HCT116 (cell line): ENCODE data around the gene HARS1. TPM values are rescaled to one million over a fixed set of nuclear protein-coding genes. Genes with fewer than 3 reads are reported as not detected.
"Not testable (repeated sequence)": the region's sequence is repeated elsewhere in the genome, so short reads cannot be mapped to it uniquely, and the experiment has no call there.

Experiments used
- ATAC-seq: fragments of 200-7000 bp; cut with Tn5 transposase; 2 replicates; pipeline ENCODE4 v1.9.1; 2020; ENCODE audit warnings: mild to moderate bottlenecking, moderate library complexity
- BruUV-seq: library from RNA; stranded (reverse); fragments of 400-500 nt; replicated peaks from 2 replicates; lab custom pipeline; 2021; lab: Mats Ljungman, UMichigan
- CTCF ChIA-PET: fragments of 300-600 bp; sonication (Branson Sonifier 250); formaldehyde crosslinking; loops from one replicate; lab custom pipeline; 2021; ENCODE audit warnings: antibody characterized with exemption; lab: Charles Lee
- POLR2A ChIA-PET: fragments of 300-600, 350-600 bp; sonication (Branson Sonifier 250); formaldehyde crosslinking; loops from one replicate; lab custom pipeline; 2021; ENCODE audit warnings: antibody characterized with exemption; lab: Charles Lee
- RAD21 ChIA-PET, 2 experiments: fragments of 300-600 bp; sonication (Branson Sonifier 250); formaldehyde crosslinking; loops; one replicate each; lab custom pipeline; 2023; ENCODE audit warnings: low total read pairs in 2 of 2; ENCODE audit not compliant: uncharacterized antibody in 2 of 2, unreplicated experiment in 2 of 2, low non-redundant PET in 1 of 2; lab: Charles Lee
- DNase-seq: peaks from one replicate; pipeline ENCODE4 v3.0.0-alpha.2; 2010; ENCODE audit warnings: low read depth, low spot score
- H2AFZ ChIP-seq: fragments of 200-600 bp; shearing (Covaris generic), sonication (generic); 2 replicates; pipeline ENCODE4 v1.6.1; 2017; ENCODE audit warnings: low read depth, mixed run types, mixed read lengths, antibody characterized with exemption, low read length; ENCODE audit not compliant: poor library complexity, severe bottlenecking
- H3K27ac ChIP-seq: 2 replicates; pipeline ENCODE4 v1.5.1; 2012; ENCODE audit warnings: low read depth, low read length
- H3K27me3 ChIP-seq: fragments of 200-600 bp; sonication (generic); 2 replicates; pipeline ENCODE4 v1.6.1; 2016; ENCODE audit warnings: mixed run types, low read length, mixed read lengths; ENCODE audit not compliant: insufficient read depth
- H3K36me3 ChIP-seq, 2 experiments: fragments of 200-500 bp in 1 of 2; fragments of 200-600 bp in 1 of 2; sonication (Bioruptor generic) in 1 of 2; sonication (generic) in 1 of 2; 2 replicates each; pipeline versions ENCODE4 v1.5.1 to v1.6.1; 2014 to 2016; ENCODE audit warnings: low read length in 2 of 2, inconsistent platforms in 1 of 2, mixed read lengths in 1 of 2, mixed run types in 1 of 2; ENCODE audit not compliant: insufficient read depth in 2 of 2, control insufficient read depth in 1 of 2
- H3K4me1 ChIP-seq, 2 experiments: fragments of 200-600 bp in 1 of 2; sonication (generic) in 1 of 2; 2 replicates each; pipeline versions ENCODE4 v1.5.1 to v1.6.1; 2012 to 2017; ENCODE audit warnings: low read length in 2 of 2, inconsistent platforms in 1 of 2, mild to moderate bottlenecking in 1 of 2, mixed read lengths in 1 of 2, mixed run types in 1 of 2, moderate library complexity in 1 of 2; ENCODE audit not compliant: insufficient read depth in 2 of 2, control insufficient read depth in 1 of 2
- H3K4me2 ChIP-seq: fragments of 200-600 bp; sonication (generic); 2 replicates; pipeline ENCODE4 v1.6.1; 2017; ENCODE audit warnings: mixed run types, low read length, mixed read lengths
- H3K4me3 ChIP-seq, 2 experiments: fragments of 200-600 bp in 1 of 2; sonication (generic) in 1 of 2; replicated peaks in 1 of 2; 2 replicates each; pipeline ENCODE4 v1.5.1; 2011 to 2016; ENCODE audit warnings: low read length in 2 of 2, control low read depth in 1 of 2, low read depth in 1 of 2, mild to moderate bottlenecking in 1 of 2, mixed read lengths in 1 of 2, mixed run types in 1 of 2
- H3K79me2 ChIP-seq: fragments of 200-600 bp; sonication (generic); 2 replicates; pipeline ENCODE4 v1.6.1; 2017; ENCODE audit warnings: mild to moderate bottlenecking, mixed run types, low read length, moderate library complexity, mixed read lengths; ENCODE audit not compliant: insufficient read depth
- H3K9ac ChIP-seq: fragments of 200-600 bp; sonication (generic); 2 replicates; pipeline ENCODE4 v1.6.1; 2016; ENCODE audit warnings: low read length, mixed read lengths
- H3K9me2 ChIP-seq: fragments of 200-600 bp; sonication (generic), shearing (Covaris generic); 2 replicates; pipeline ENCODE4 v1.6.1; 2017; ENCODE audit warnings: mixed run types, mild to moderate bottlenecking, moderate library complexity; ENCODE audit not compliant: insufficient read depth
- H3K9me3 ChIP-seq, 2 experiments: fragments of 200-500 bp in 1 of 2; fragments of 200-600 bp in 1 of 2; sonication (Bioruptor generic) in 1 of 2; sonication (generic) in 1 of 2; 2 replicates each; pipeline ENCODE4 v1.6.1; 2014 to 2017; ENCODE audit warnings: low read length in 2 of 2, mixed read lengths in 2 of 2, inconsistent platforms in 1 of 2, low read depth in 1 of 2, mild to moderate bottlenecking in 1 of 2, mixed run types in 1 of 2, moderate library complexity in 1 of 2; ENCODE audit not compliant: control insufficient read depth in 1 of 2, insufficient read depth in 1 of 2
- H4K20me1 ChIP-seq: fragments of 200-600 bp; sonication (generic), shearing (Covaris generic); 2 replicates; pipeline ENCODE4 v1.6.1; 2017; ENCODE audit warnings: mixed run types, mild to moderate bottlenecking, moderate library complexity; ENCODE audit not compliant: insufficient read depth
- CTCF ChIP-seq, 3 experiments: fragments of 200-600 bp in 1 of 3; sonication (generic) in 1 of 3; IDR thresholded peaks in 2 of 3; conservative IDR thresholded peaks in 1 of 3; 2 replicates each; pipeline ENCODE4 v1.5.1; 2012 to 2017; ENCODE audit warnings: low read depth in 2 of 3, low read length in 2 of 3, antibody characterized with exemption in 1 of 3, borderline replicate concordance in 1 of 3, control low read depth in 1 of 3, mild to moderate bottlenecking in 1 of 3, mixed read lengths in 1 of 3, mixed run types in 1 of 3, moderate library complexity in 1 of 3; ENCODE audit not compliant: insufficient read depth in 1 of 3
- FOSL1 ChIP-seq: IDR thresholded peaks from 2 replicates; pipeline ENCODE4 v1.6.1; 2012; ENCODE audit warnings: low read depth
- POLR2A ChIP-seq: IDR thresholded peaks from 2 replicates; pipeline ENCODE4 v1.7.0; 2011; ENCODE audit warnings: borderline replicate concordance; ENCODE audit not compliant: insufficient read depth, insufficient read length; ENCODE audit errors: extremely low read depth
- POLR2AphosphoS5 ChIP-seq: IDR thresholded peaks from 2 replicates; pipeline ENCODE4 v1.6.1; 2011; ENCODE audit warnings: mild to moderate bottlenecking, low read depth, low read length, moderate library complexity
- YY1 ChIP-seq: IDR thresholded peaks from 2 replicates; pipeline ENCODE4 v1.6.1; 2011; ENCODE audit warnings: low read length, low read depth, moderate library complexity, mild to moderate bottlenecking; ENCODE audit not compliant: insufficient replicate concordance; ENCODE audit errors: extremely low read depth
- intact Hi-C: fragments of 100-400 bp; cut with micrococcal nuclease; formaldehyde crosslinking; loops from 2 replicates; pipeline ENCODE4 v1.10.0; 2022
- total RNA-seq: library from RNA; stranded (reverse); gene quantifications from one replicate; pipeline ENCODE4 v1.2.1, GENCODE V29; 2021; ENCODE audit not compliant: unreplicated experiment

Gene HARS1
- total RNA-seq, 1 experiment from 2014 or later, result 91.1 TPM

DNA sequence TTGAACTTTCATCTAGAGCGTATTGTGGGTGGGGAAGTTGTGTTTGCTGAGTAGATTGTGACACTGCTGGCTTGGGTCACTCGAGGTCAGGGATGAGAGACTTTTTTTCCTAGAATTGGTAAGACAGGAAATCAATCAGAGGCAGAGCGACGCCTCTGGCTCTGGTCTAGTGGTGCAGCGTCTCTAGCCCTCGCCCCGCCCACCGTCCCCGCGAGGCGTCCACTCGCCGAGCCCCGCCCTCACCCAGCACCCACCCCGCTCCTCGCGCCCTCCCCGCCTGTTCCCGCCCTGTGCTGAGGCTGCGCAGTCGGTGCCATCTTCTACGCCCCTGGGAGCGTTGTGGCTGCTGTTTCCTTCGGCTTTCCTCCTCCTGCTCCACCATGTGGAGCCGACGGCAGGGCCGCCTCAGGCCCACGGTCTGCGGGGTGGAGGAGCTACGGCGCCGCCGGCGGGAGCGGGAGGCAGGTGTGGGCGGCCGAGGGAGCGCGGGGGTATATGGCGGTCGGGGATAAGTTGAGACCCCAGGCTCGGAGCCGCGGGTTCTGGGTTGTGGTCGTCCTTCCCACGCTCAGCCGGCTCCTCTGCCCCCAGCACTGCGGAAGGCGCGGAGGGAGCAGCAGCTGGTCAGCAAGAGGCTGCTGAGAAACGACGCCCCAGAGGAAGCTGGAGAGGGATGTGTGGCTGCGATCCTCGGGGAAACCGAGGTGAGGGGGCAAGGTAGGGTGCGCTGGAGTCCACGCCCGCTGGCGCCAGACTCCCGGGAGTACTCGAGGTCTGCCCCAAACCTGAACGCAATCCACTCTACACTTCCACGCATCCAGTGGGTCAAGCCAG, 51.8 kb downstream of the HARS1 start, which contains the start of gene TMCO6:
TMCO6 (plus strand) TSS at position 304 of the 834 bp plus-strand sequence; CDS start at position 381, 77 bp downstream.
- DNase-seq, result peak; percentile 73
- TF ChIP-seq CTCF (IDR thresholded peaks at IDR 0.05 in 2 of 3, conservative IDR thresholded peaks at IDR 0.05 in 1 of 3; ENCODE audit: borderline replicate concordance in 1 of 3, insufficient read depth in 1 of 3, low read depth in 2 of 3, low read length in 2 of 3), result peak in 2 of 3 experiments; percentile 57; a peak in 4 of 6 replicates
- peak; percentile 68 for TF ChIP-seq POLR2A
- TF ChIP-seq FOSL1, result no peak
- peak; percentile 94 for TF ChIP-seq POLR2AphosphoS5
- TF ChIP-seq YY1, result peak; percentile 72
- no peaks in the 10 kb centered on the region for H3K27me3 ChIP-seq
- no peaks in the 10 kb centered on the region for H3K9me3 ChIP-seq
- peaks cover 3 to 14% of the 10 kb centered on the region in 2 experiments; a peak in 3 of 4 replicates for H3K36me3 ChIP-seq
- H3K27ac ChIP-seq, result peak within 1 kb of the TSS; percentile 84
- CTCF ChIA-PET, result interaction anchor here (0.6 to 1.9 kb wide), 3 partner anchors 8 to 280 kb away, joined by 3 to 8 read pairs (median 6); partner anchors contain the start of genes IK and NDUFA2
- H4K20me1 ChIP-seq, result no peaks in the 10 kb centered on the region
- H3K4me2 ChIP-seq, result peak within 1 kb of the TSS; percentile 93
- H3K9me2 ChIP-seq, result no peaks in the 10 kb centered on the region
- H3K4me1 ChIP-seq, result peaks cover 4 to 11% of the 10 kb centered on the region in 2 experiments; a peak in 3 of 4 replicates
- peak within 1 kb of the TSS; percentile 85 for H3K9ac ChIP-seq
- POLR2A ChIA-PET, result interaction anchor here (1.5 kb wide), 1 partner anchor 8 kb away, joined by 6 read pairs; the partner anchor contains the start of genes IK and NDUFA2
- H2AFZ ChIP-seq, result peak within 1 kb of the TSS; percentile 72
- H3K79me2 ChIP-seq, result peaks cover 17% of the 10 kb centered on the region
- H3K4me3 ChIP-seq, result peak within 1 kb of the TSS; percentile 80 to 88
- intact Hi-C loops, result loop anchor here (5.0 kb wide), 4 partner anchors 62 to 282 kb away; partner anchors contain the start of genes APBB3 and SLC35A4
- RAD21 ChIA-PET, result no interaction called here
- peak; percentile 94 for ATAC-seq
- TSS peak; percentile 64 for BruUV-seq

DNA sequence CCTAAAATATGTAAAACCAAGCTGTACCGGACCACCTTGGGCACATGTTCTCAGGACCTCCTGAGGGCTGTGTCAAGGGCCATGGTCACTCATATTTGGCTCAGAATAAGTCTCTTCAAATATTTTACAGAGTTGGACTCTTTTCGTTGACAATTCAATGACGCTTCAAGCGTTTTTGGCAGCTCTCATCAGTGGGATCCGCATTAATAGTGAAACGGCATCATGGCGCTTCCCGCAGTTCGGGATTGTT, 52.3 kb downstream of the HARS1 start:
- Histone ChIP-seq H3K27ac (peak overlapping the region; percentile 36), H3K4me2 (peak overlapping the region; percentile 93), H3K79me2 (peaks cover 12% of the 10 kb centered on the region), H3K4me3 (peak overlapping the region in 1 of 2 experiments; percentile 80; a peak in 2 of 4 replicates), H3K9ac (peak overlapping the region; percentile 85; the same call in 1 of the 2 replicates), H2AFZ (peak overlapping the region; percentile 72), H3K4me1 (peaks cover 4 to 11% of the 10 kb centered on the region in 2 experiments; a peak in 3 of 4 replicates)
- H3K36me3 ChIP-seq, H3K9me2 ChIP-seq, DNase-seq, H3K27me3 ChIP-seq, BruUV-seq, RAD21 ChIA-PET, H4K20me1 ChIP-seq, ATAC-seq, H3K9me3 ChIP-seq: not testable (repeated sequence)
- intact Hi-C loops, result loop anchor here (5.0 kb wide), 4 partner anchors 62 to 282 kb away; partner anchors contain the start of genes APBB3 and SLC35A4
- POLR2A ChIA-PET, result interaction anchor here (1.5 kb wide), 1 partner anchor 9 kb away, joined by 6 read pairs; the partner anchor contains the start of genes IK and NDUFA2
- CTCF ChIA-PET, result interaction anchor here (0.6 to 1.9 kb wide), 3 partner anchors 9 to 280 kb away, joined by 3 to 8 read pairs (median 6); partner anchors contain the start of genes IK and NDUFA2
